Measurements from ENCODE around the gene CATSPER1. TPM values are rescaled to one million over a fixed set of nuclear protein-coding genes. Genes with fewer than 3 reads are reported as not detected.
A peak's percentile ranks its signal among the peaks of the same experiment; 100 is the strongest.
"Not testable (repeated sequence)": the region's sequence is repeated elsewhere in the genome, so short reads cannot be mapped to it uniquely, and the experiment has no call there.

Gene CATSPER1
- total RNA-seq, 2 experiments from 2014 or later, result not detected

DNA sequence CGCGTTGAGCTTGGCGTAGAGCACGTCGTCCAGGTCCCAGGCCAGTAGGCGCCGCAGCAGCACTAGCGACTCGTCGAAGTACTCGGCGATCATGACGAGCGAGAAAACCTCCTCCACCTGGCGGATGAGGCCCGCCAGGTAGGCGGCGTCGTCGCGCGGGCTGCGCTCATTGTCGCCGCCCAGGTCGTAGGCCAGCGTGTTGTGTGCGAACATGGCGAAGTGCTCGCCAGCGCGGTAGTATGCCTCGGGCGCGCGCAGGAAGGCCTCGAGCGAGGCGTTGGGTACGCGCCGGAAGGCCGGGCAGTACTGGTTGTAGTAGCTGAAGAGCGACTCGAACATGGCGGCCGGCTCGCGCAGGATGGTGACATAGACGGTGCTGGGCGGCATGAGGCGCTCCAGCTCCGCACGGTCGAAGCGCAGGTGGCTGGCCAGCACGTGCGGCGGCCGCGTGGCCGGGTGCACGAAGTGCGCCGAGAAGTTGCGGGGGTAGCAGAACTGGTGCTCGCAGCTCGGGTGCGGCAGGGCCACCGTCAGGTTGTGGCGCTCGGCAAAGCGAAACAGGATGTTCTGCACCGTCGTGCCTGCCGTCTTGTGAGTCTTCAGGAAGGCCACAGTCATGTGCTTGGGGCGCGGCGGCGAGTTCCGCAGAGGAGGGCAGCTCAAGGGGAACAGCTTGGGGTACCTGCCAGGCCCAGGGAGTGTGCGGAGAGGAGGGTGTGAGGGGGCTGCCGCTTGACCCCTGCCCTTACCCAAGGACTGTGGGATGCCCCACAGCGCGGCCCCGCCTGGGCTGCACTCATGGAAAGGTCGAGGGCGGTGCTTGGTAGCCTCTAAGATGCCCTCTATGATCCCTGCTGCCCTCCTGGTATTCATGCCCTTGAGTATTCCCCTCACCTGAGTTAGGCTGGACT is 17.0 kb upstream of the CATSPER1 start:
- no peaks in the 10 kb centered on the region for H3K36me3 Mint-ChIP-seq (ENCODE audit: low read depth)
- H3K4me1 Mint-ChIP-seq, result peaks cover 15% of the 10 kb centered on the region
- CTCF ChIA-PET, result interaction anchor here (1.0 to 4.9 kb wide), 7 partner anchors 6 to 158 kb away, joined by 3 to 29 read pairs (median 13); partner anchors contain the start of gene SF3B2
- ATAC-seq (no peak), DNase-seq (no peak)
- intact Hi-C loops (cut with DNase I, micrococcal nuclease), result no loop called here
- no peak overlapping the region for H3K4me3 Mint-ChIP-seq
- H3K9me3 Mint-ChIP-seq (ENCODE audit: low read depth), result no peaks in the 10 kb centered on the region
- H3K27ac Mint-ChIP-seq, result no peak overlapping the region
- H3K27me3 Mint-ChIP-seq, result no peaks in the 10 kb centered on the region
- POLR2A ChIA-PET, result no interaction called here

DNA sequence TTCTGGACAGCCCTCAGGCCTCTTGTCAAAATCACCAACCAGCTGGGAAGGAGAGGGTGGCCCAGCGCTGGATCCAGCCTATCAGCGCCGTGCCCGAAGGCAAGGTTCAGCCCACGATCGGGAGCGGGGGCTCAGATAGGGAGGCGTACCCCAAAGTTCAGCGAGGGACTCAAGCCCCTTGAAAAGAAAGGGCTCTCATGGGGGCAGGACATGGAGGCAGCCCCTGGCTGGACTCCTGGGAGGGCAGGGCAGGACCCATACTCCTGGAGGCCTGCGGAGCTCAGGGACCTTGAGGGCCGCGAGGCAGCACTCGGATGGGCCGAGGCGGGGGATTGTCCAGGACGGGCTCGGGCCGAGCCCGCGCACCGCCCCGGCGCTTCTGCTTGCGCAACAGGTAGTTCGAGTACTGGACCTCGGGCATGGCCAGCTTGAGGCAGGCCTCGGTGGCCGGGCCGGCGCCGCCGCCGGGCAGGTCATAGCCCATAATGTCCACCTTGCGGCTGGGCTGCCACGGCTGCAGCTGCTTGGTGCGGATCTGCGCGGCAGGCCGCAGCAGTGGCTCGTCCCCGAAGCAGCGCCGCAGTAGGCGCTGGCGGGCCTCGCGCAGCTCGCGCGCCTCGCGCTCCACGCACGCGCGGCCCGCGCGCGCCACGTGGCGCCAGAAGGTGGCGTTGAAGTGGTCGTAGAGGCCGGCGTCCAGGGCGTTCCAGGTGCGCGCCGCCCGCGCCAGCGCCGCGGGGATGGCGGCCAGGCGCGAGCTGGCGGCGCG is 16.1 kb upstream of the CATSPER1 start:
- intact Hi-C loops (cut with DNase I, micrococcal nuclease), result no loop called here
- ATAC-seq (no peak), DNase-seq (no peak)
- Mint-ChIP-seq H3K4me1 (peaks cover 15% of the 10 kb centered on the region), H3K27me3 (no peaks in the 10 kb centered on the region), H3K9me3 (ENCODE audit: low read depth) (no peaks in the 10 kb centered on the region), H3K27ac (no peak overlapping the region), H3K4me3 (no peak overlapping the region), H3K36me3 (ENCODE audit: low read depth) (no peaks in the 10 kb centered on the region)
- ChIA-PET POLR2A (no interaction called here), CTCF (interaction anchor here (0.6 to 1.5 kb wide), 4 partner anchors 20 to 319 kb away, joined by 3 to 4 read pairs (median 3); partner anchors contain the start of gene MUS81)

DNA sequence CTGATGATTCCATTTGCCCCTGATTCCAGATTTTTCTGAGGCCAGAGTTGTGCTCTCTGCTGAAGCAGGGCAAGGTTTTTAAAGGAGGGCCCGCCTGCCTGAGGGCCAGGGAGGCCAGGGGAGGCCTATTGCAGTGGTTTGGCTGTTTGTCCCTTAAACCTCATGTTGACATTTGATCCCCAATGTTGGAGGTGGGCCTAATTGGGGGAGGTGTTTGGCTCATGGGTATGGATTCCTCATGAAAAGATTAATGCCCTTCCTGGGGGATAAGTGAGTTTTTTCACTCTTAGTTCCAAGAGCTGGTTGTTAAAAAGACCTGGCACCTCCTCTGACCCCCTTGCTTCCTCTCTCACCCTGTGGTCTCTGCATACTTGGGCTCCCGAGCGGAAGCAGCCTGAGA is 13.5 kb upstream of the CATSPER1 start:
- DNase-seq, result no peak
- CTCF ChIA-PET, result interaction anchor here (1.0 kb wide), 1 partner anchor 28 kb away, joined by 3 read pairs; no protein-coding TSS in a partner anchor
- POLR2A ChIA-PET, result no interaction called here
- H3K27me3 Mint-ChIP-seq, result peaks cover 2% of the 10 kb centered on the region
- no peaks in the 10 kb centered on the region for H3K9me3 Mint-ChIP-seq (ENCODE audit: low read depth)
- no peaks in the 10 kb centered on the region for H3K36me3 Mint-ChIP-seq (ENCODE audit: low read depth)
- no peak for ATAC-seq
- intact Hi-C loops (cut with DNase I, micrococcal nuclease), result no loop called here
- H3K27ac Mint-ChIP-seq, result no peak overlapping the region
- H3K4me1 Mint-ChIP-seq, result peaks cover 4% of the 10 kb centered on the region
- no peak overlapping the region for H3K4me3 Mint-ChIP-seq

- H3K4me3 Mint-ChIP-seq, result no peak overlapping the region
- no peaks in the 10 kb centered on the region for H3K4me1 Mint-ChIP-seq
- POLR2A ChIA-PET, result interaction anchor here (0.7 kb wide), 1 partner anchor 8 kb away, joined by 3 read pairs; no protein-coding TSS in a partner anchor
- H3K27ac Mint-ChIP-seq, result no peak overlapping the region
- intact Hi-C loops (cut with DNase I, micrococcal nuclease), result no loop called here
- H3K36me3 Mint-ChIP-seq (ENCODE audit: low read depth), result no peaks in the 10 kb centered on the region
- no peak for DNase-seq
- peaks cover 4% of the 10 kb centered on the region for H3K27me3 Mint-ChIP-seq
- H3K9me3 Mint-ChIP-seq (ENCODE audit: low read depth), result no peaks in the 10 kb centered on the region
- CTCF ChIA-PET, result interaction anchor here (1.2 to 3.7 kb wide), 2 partner anchors 9 to 27 kb away, joined by 4 to 19 read pairs; no protein-coding TSS in a partner anchor
- no peak for ATAC-seq
Observed at GRCh38 chr11:66037327-66037726, 11.0 kb upstream of the CATSPER1 start.

DNA sequence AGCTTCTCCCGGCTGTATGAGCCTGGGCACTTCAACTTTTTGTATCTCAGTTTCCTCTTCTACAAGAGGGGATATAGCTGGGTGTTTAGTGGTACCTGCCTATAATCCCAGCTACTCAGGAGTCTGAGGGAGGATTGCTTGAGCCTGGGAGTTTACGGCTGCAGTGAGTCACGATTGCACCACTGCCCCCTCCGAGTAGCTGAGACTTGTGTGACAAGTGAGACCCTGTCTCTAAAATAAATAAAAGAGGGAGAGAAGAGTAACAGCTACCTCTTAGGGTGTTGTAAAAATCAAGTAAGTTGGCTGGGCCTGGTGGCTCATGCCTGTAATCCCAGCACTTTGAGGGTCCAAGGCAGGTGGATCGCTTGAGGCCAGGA is 10.0 kb upstream of the CATSPER1 start:
- Mint-ChIP-seq H3K27me3 (peaks cover 4% of the 10 kb centered on the region), H3K4me1 (no peaks in the 10 kb centered on the region), H3K27ac (no peak overlapping the region), H3K36me3 (ENCODE audit: low read depth) (no peaks in the 10 kb centered on the region), H3K9me3 (ENCODE audit: low read depth) (no peaks in the 10 kb centered on the region), H3K4me3 (no peak overlapping the region)
- no peak for ATAC-seq
- intact Hi-C loops (cut with DNase I, micrococcal nuclease), result no loop called here
- ChIA-PET POLR2A (no interaction called here), CTCF (interaction anchor here (1.1 to 3.7 kb wide), 3 partner anchors 10 to 148 kb away, joined by 3 to 19 read pairs (median 6); partner anchors contain the start of gene FIBP)
- no peak for DNase-seq

DNA sequence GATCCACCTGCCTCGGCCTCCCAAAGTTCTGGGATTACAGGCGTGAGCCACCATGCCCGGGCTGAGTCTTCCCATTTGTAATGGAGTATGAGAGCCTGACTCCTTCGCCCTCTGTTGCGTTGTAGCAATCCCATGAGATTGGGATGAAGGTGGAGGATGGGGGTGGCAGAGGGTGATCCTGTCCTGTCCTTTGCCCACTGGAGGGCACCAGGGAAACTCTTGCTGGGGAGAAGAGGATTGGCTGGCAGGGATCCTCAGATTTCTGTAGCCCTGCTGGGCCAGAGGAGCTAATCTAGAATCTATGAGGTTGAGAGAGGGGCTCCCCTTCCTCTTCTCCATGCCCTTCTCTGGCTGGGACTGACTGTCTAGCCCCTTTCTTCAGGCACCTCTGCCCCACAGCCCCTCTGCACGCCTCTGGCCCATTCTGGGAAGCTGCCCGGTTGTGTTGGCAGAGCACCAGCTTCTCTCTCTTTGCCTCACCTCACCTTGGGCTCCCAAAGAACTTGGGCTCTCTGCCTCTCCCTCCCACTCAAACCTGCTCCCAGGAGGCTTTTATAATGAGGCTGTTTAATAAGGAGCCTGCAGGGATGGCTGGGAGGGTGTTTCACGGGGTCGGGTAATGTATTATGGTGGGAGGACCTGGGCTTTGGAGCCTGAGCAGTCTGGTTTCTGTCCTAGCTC is 9.5 kb upstream of the CATSPER1 start:
- Mint-ChIP-seq H3K27me3 (peaks cover 4% of the 10 kb centered on the region), H3K4me3 (no peak overlapping the region), H3K9me3 (ENCODE audit: low read depth) (no peaks in the 10 kb centered on the region), H3K4me1 (no peaks in the 10 kb centered on the region), H3K36me3 (ENCODE audit: low read depth) (no peaks in the 10 kb centered on the region), H3K27ac (no peak overlapping the region)
- ATAC-seq (no peak), DNase-seq (no peak)
- ChIA-PET CTCF (interaction anchor here (0.6 to 3.7 kb wide), 4 partner anchors 10 to 771 kb away, joined by 3 to 19 read pairs (median 5); partner anchors contain the start of gene FIBP), POLR2A (no interaction called here)
- intact Hi-C loops (cut with DNase I, micrococcal nuclease), result no loop called here

DNA sequence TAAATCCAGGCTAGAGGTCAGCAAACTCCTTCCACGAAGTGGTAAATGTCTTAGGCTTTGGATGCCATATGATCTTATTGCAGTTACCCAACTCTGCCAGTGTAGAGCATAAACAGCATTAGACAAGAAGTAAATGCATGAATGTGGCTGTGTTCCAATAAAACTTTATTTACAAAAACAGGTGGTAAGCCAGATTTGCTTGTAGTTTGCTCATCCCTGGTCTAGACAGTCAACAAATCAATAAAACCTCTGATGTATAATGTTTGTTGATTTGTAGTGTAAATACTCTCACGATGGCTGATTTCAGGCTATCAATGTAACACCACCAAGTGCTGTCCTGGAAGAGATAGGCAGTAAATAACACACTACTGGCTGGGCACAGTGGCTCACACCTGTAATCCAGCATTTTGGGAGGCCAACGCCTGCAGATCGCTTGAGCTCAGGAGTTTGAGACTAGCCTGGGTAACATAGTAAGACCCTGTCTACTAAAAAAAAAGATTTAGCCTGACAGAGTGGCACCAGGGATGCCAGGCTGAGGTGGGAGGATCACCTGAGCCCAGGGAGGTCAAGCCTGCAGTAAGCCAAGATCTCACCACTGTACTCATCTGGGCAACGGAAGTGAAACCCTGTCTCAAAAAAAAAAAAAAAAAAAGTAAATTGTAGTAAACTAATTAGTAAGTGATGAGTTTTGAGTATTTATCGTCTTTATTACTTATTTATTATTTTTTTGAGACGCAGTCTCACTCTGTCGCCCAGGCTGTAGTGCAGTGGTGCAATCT is 6.9 kb upstream of the CATSPER1 start:
- Mint-ChIP-seq H3K36me3 (ENCODE audit: low read depth) (no peaks in the 10 kb centered on the region), H3K9me3 (ENCODE audit: low read depth) (no peaks in the 10 kb centered on the region), H3K4me3 (no peak overlapping the region), H3K4me1 (no peaks in the 10 kb centered on the region), H3K27me3 (peaks cover 4% of the 10 kb centered on the region), H3K27ac (no peak overlapping the region)
- CTCF ChIA-PET, result interaction anchor here (2.4 kb wide), 1 partner anchor 10 kb away, joined by 11 read pairs; no protein-coding TSS in a partner anchor
- intact Hi-C loops (cut with DNase I, micrococcal nuclease), result no loop called here
- POLR2A ChIA-PET, result no interaction called here
- DNase-seq, result no peak
- no peak for ATAC-seq

DNA sequence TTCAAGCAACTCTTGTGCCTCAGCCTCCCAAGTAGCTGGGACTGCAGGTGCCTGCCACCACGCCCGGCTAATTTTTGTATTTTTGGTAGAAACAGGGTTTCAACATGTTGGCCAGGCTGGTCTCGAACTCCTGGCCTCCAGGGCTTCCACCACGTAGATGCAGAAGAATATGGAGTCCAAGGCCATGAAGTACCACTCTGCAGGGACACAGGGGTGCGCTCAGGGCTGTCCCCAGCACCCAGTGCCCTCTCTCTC is 3.2 kb downstream of the CATSPER1 start:
- POLR2A ChIA-PET; ATAC-seq; H3K27me3 Mint-ChIP-seq; H3K36me3 Mint-ChIP-seq (ENCODE audit: low read depth); H3K9me3 Mint-ChIP-seq (ENCODE audit: low read depth); H3K4me3 Mint-ChIP-seq; H3K27ac Mint-ChIP-seq; H3K4me1 Mint-ChIP-seq; DNase-seq: not testable (repeated sequence)
- intact Hi-C loops (cut with DNase I, micrococcal nuclease), result loop anchor here in 1 of 2 experiments (2.0 kb wide), 1 partner anchor 20 kb away; the partner anchor contains the start of genes BANF1 and EIF1AD
- CTCF ChIA-PET, result interaction anchor here (0.7 to 1.9 kb wide), 13 partner anchors 9 to 253 kb away, joined by 3 to 29 read pairs (median 5); partner anchors contain the start of genes CST6, MUS81 and SF3B2

- ChIA-PET CTCF (interaction anchor here (0.5 to 1.9 kb wide), 32 partner anchors 9 to 770 kb away, joined by 3 to 29 read pairs (median 4); partner anchors contain the start of genes CST6, MUS81 and SF3B2), POLR2A (interaction anchor here (1.1 kb wide), 1 partner anchor 18 kb away, joined by 3 read pairs; no protein-coding TSS in a partner anchor)
- H3K4me1 Mint-ChIP-seq, result peaks cover 8% of the 10 kb centered on the region
- no peaks in the 10 kb centered on the region for H3K9me3 Mint-ChIP-seq (ENCODE audit: low read depth)
- no peaks in the 10 kb centered on the region for H3K36me3 Mint-ChIP-seq (ENCODE audit: low read depth)
- ATAC-seq, result peak; percentile 94
- H3K4me3 Mint-ChIP-seq, result no peak overlapping the region
- DNase-seq, result peak; percentile 89
- H3K27me3 Mint-ChIP-seq, result peaks cover 7% of the 10 kb centered on the region
- no peak overlapping the region for H3K27ac Mint-ChIP-seq
- intact Hi-C loops (cut with DNase I, micrococcal nuclease), result loop anchor here in 1 of 2 experiments (1.0 to 2.0 kb wide), 3 partner anchors 20 to 138 kb away; partner anchors contain the start of genes BANF1, EIF1AD and FIBP
Observed at GRCh38 chr11:66022401-66023185, 3.7 kb downstream of the CATSPER1 start.

Measured in activated CD4-positive, alpha-beta T cell treated with anti-CD3 and anti-CD28 coated beads for 36 hours (primary cell).